Hematopoietic multipotent progenitor cell treated with erythropoietin and hydrocortisone succinate and interleukin-3 and kit ligand, for 8 days (in vitro differentiated cells): Measurements from ENCODE around the gene EIF5A.
A peak's percentile ranks its signal among the peaks of the same experiment; 100 is the strongest.

Source experiments
- DNase-seq: peaks from one replicate; pipeline ENCODE4 v3.0.0-alpha.2; 2015

EIF5A gene

GRCh38 chr17:7289256-7290032 lies 18.0 kb upstream of the EIF5A start:
- no peak for DNase-seq

- DNase-seq, result no peak
These were observed 17.3 kb upstream of the EIF5A start for GRCh38 chr17:7290166-7290565.

GRCh38 chr17:7290685-7291084 lies 16.7 kb upstream of the EIF5A start:
- no peak for DNase-seq

- DNase-seq, result no peak
These were observed 15.2 kb upstream of the EIF5A start for GRCh38 chr17:7292194-7292593.

- DNase-seq, result no peak
These were observed 14.7 kb upstream of the EIF5A start for GRCh38 chr17:7292729-7293128.

- no peak for DNase-seq
These were observed 14.3 kb upstream of the EIF5A start for GRCh38 chr17:7293159-7293558.

GRCh38 chr17:7293816-7294613 lies 13.4 kb upstream of the EIF5A start:
- peak; percentile 72 for DNase-seq

- DNase-seq, result peak; percentile 72
These were observed 12.7 kb upstream of the EIF5A start, which contains the start of gene YBX2 for GRCh38 chr17:7294614-7295153. Gene YBX2, minus strand, starts transcription at chr17:7294639. Its CDS starts 139 bp downstream, at chr17:7294500.

GRCh38 chr17:7295230-7296180 lies 11.9 kb upstream of the EIF5A start:
- no peak for DNase-seq

GRCh38 chr17:7296189-7296861 lies 11.1 kb upstream of the EIF5A start:
- DNase-seq, result peak; percentile 83

- DNase-seq, result no peak
These were observed 3.2 kb upstream of the EIF5A start for GRCh38 chr17:7304179-7304578.

- peak; percentile 55 for DNase-seq
These were observed 527 bp downstream of the EIF5A start for GRCh38 chr17:7307686-7308624.

- DNase-seq, result peak; percentile 92
These were observed 1.4 kb downstream of the EIF5A start for GRCh38 chr17:7308625-7309433.

- DNase-seq, result no peak
These were observed 2.2 kb downstream of the EIF5A start for GRCh38 chr17:7309628-7310027.

- DNase-seq, result no peak
These were observed 3.8 kb downstream of the EIF5A start for GRCh38 chr17:7311110-7311705.

GRCh38 chr17:7312432-7313087 lies 5.1 kb downstream of the EIF5A start:
- no peak for DNase-seq

- peak; percentile 47 for DNase-seq
These were observed 5.9 kb downstream of the EIF5A start for GRCh38 chr17:7313088-7313889.
